Trophoblast cell (in vitro differentiated cells and primary cell): ENCODE data around the gene KLHL42.
"Not testable (repeated sequence)": the region's sequence is repeated elsewhere in the genome, so short reads cannot be mapped to it uniquely, and the experiment has no call there.

Experiments used
- DNase-seq, 2 donors: peaks; one replicate each; pipeline ENCODE4 v3.0.0-alpha.2; 2016
- H2AFZ ChIP-seq: 2 replicates; pipeline ENCODE4 v1.6.1; 2013; ENCODE audit warnings: low read length, moderate library complexity, mild to moderate bottlenecking; ENCODE audit not compliant: insufficient read depth, poor library complexity
- H2AK5ac ChIP-seq: 2 replicates; pipeline ENCODE4 v1.6.1; 2013; ENCODE audit warnings: mild to moderate bottlenecking, low read length
- H2BK120ac ChIP-seq: 2 replicates; pipeline ENCODE4 v1.6.1; 2013; ENCODE audit warnings: low read length, mild to moderate bottlenecking, moderate library complexity; ENCODE audit not compliant: insufficient read depth, poor library complexity
- H2BK12ac ChIP-seq: 2 replicates; pipeline ENCODE4 v1.6.1; 2013; ENCODE audit warnings: mild to moderate bottlenecking, low read length, moderate library complexity
- H2BK5ac ChIP-seq: 2 replicates; pipeline ENCODE4 v1.6.1; 2013; ENCODE audit warnings: low read length, low read depth, moderate library complexity, mild to moderate bottlenecking; ENCODE audit not compliant: poor library complexity
- H3K14ac ChIP-seq: 2 replicates; pipeline ENCODE4 v1.6.1; 2013; ENCODE audit warnings: mild to moderate bottlenecking, low read length
- H3K18ac ChIP-seq: 2 replicates; pipeline ENCODE4 v1.6.1; 2013; ENCODE audit warnings: mild to moderate bottlenecking, low read length
- H3K23ac ChIP-seq: 2 replicates; pipeline ENCODE4 v1.6.1; 2013; ENCODE audit warnings: low read length
- H3K27ac ChIP-seq: 2 replicates; pipeline ENCODE4 v1.5.1; 2013; ENCODE audit warnings: low read depth, mild to moderate bottlenecking, inconsistent platforms, low read length, moderate library complexity
- H3K27me3 ChIP-seq: 2 replicates; pipeline ENCODE4 v1.6.1; 2013; ENCODE audit warnings: inconsistent platforms, mild to moderate bottlenecking, low read length, moderate library complexity; ENCODE audit not compliant: insufficient read depth
- H3K36me3 ChIP-seq, 2 experiments: 1 replicate in 1 of 2; 2 replicates in 1 of 2; pipeline ENCODE4 v1.6.1; 2013; ENCODE audit warnings: low read length in 2 of 2, mild to moderate bottlenecking in 2 of 2, moderate library complexity in 1 of 2; ENCODE audit not compliant: insufficient read depth in 2 of 2, control insufficient read depth in 1 of 2
- H3K4ac ChIP-seq: 2 replicates; pipeline ENCODE4 v1.6.1; 2013; ENCODE audit warnings: low read depth, mild to moderate bottlenecking, low read length, moderate library complexity
- H3K4me1 ChIP-seq, 2 experiments: 1 replicate in 1 of 2; 2 replicates in 1 of 2; pipeline ENCODE4 v1.6.1; 2013; ENCODE audit warnings: low read length in 2 of 2, mild to moderate bottlenecking in 2 of 2, moderate library complexity in 1 of 2; ENCODE audit not compliant: insufficient read depth in 2 of 2, control insufficient read depth in 1 of 2
- H3K4me2 ChIP-seq: 2 replicates; pipeline ENCODE4 v1.6.1; 2013; ENCODE audit warnings: inconsistent platforms, mild to moderate bottlenecking, low read length, moderate library complexity
- H3K4me3 ChIP-seq: 2 replicates; pipeline ENCODE4 v1.5.1; 2013; ENCODE audit warnings: mild to moderate bottlenecking, low read depth, low read length, inconsistent platforms
- H3K79me1 ChIP-seq: one replicate; pipeline ENCODE4 v1.6.1; 2013; ENCODE audit warnings: low read length
- H3K79me2 ChIP-seq: 2 replicates; pipeline ENCODE4 v1.6.1; 2013; ENCODE audit warnings: low read length, mild to moderate bottlenecking; ENCODE audit not compliant: control insufficient read depth, insufficient read depth, poor library complexity
- H3K9ac ChIP-seq: 2 replicates; pipeline ENCODE4 v1.6.1; 2013; ENCODE audit warnings: mild to moderate bottlenecking, low read length
- H3K9me3 ChIP-seq: 2 replicates; pipeline ENCODE4 v1.6.1; 2013; ENCODE audit warnings: low read depth, mild to moderate bottlenecking, control low read depth, inconsistent platforms, low read length; ENCODE audit not compliant: insufficient read depth
- H4K12ac ChIP-seq: 2 replicates; pipeline ENCODE4 v1.6.1; 2013; ENCODE audit warnings: low read depth, mild to moderate bottlenecking, low read length, moderate library complexity
- H4K8ac ChIP-seq: 2 replicates; pipeline ENCODE4 v1.6.1; 2013; ENCODE audit warnings: low read depth, mild to moderate bottlenecking, low read length, moderate library complexity
- H4K91ac ChIP-seq: one replicate; pipeline ENCODE4 v1.6.1; 2013; ENCODE audit warnings: low read depth, mild to moderate bottlenecking, low read length, moderate library complexity
- WGBS: extraction: QIAGEN DNeasy Blood & Tissue Kit; methylation state at CpG from one replicate; pipeline ENCODE4 v1.1.7; 2013; ENCODE audit warnings: missing lambda C conversion rate; ENCODE audit not compliant: insufficient read length, insufficient coverage; ENCODE audit errors: extremely low coverage; 5-methylcytosine and 5-hydroxymethylcytosine counted together

The KLHL42 gene

GRCh38 chr12:27843714-27844245, 63.7 kb downstream of the KLHL42 start:
- Histone ChIP-seq H2AFZ (no peak overlapping the region), H2BK12ac (no peak overlapping the region), H3K4ac (no peak overlapping the region), H4K91ac (no peak overlapping the region), H4K12ac (no peak overlapping the region), H3K9me3 (no peaks in the 10 kb centered on the region), H2BK120ac (no peak overlapping the region), H4K8ac (no peak overlapping the region), H3K27ac (no peak overlapping the region), H3K36me3 (no peaks in the 10 kb centered on the region), H3K4me2 (no peak overlapping the region), H3K79me2 (no peaks in the 10 kb centered on the region), H3K79me1 (no peaks in the 10 kb centered on the region), H2AK5ac (no peak overlapping the region), H3K4me3 (no peak overlapping the region), H3K27me3 (no peaks in the 10 kb centered on the region), H3K23ac (no peak overlapping the region), H3K14ac (no peak overlapping the region), H3K4me1 (peaks cover 0 to 2% of the 10 kb centered on the region in 2 experiments), H3K18ac (no peak overlapping the region), H2BK5ac (no peak overlapping the region), H3K9ac (no peak overlapping the region)
- no CpG with 5 or more reads among the region's 8 CpGs for WGBS
- no peak for DNase-seq

DNA sequence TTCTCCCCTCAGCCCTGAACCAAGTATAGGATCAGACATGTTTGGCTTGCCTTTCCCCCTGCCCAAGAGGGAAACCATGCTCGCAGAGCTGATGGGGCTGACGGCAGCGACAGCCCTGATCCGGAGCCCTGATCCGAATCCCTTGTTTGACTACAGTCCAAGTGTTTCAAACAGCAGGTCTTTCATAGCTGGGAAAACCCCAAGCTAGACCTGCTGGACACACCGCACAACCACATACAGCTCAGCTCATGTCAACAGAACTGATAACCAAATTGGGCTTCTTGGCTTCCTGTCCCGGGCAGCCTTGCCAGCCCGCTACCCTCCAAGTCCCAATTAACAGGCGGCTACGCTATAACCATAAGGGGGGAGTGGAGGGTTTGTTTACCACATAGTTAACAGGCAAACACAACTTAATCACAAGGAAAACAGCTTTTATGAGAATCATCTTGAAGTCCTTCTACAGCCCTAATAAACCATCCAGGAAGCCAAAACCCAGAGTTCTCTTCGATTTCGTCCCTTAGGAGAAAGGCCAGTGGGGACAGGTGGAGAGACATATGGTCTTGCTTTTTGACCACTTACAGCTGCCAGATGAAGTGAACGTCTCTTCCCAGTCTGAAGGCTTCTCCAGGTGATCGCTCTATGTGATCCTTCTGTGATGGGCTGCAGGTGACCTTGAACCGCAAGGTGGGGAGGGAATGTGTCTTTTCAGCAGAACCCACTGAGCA, 64.5 kb downstream of the KLHL42 start:
- no peak overlapping the region for H4K8ac ChIP-seq
- H2BK120ac ChIP-seq = no peak overlapping the region
- no peaks in the 10 kb centered on the region for H3K9me3 ChIP-seq
- H3K9ac ChIP-seq = no peak overlapping the region
- H3K27ac ChIP-seq = no peak overlapping the region
- no peak overlapping the region for H3K14ac ChIP-seq
- no peaks in the 10 kb centered on the region for H3K79me1 ChIP-seq
- no CpG with 5 or more reads among the region's 15 CpGs for WGBS
- no peak overlapping the region for H2AK5ac ChIP-seq
- no peaks in the 10 kb centered on the region for H3K36me3 ChIP-seq
- H3K27me3 ChIP-seq = no peaks in the 10 kb centered on the region
- peaks cover 0 to 2% of the 10 kb centered on the region in 2 experiments for H3K4me1 ChIP-seq
- no peak overlapping the region for H2AFZ ChIP-seq
- H4K12ac ChIP-seq = no peak overlapping the region
- no peak overlapping the region for H3K4me3 ChIP-seq
- no peak for DNase-seq
- H4K91ac ChIP-seq = no peak overlapping the region
- no peak overlapping the region for H2BK12ac ChIP-seq
- no peak overlapping the region for H3K18ac ChIP-seq
- H3K79me2 ChIP-seq = no peaks in the 10 kb centered on the region
- H3K4me2 ChIP-seq = no peak overlapping the region
- H3K23ac ChIP-seq = no peak overlapping the region
- H2BK5ac ChIP-seq = no peak overlapping the region
- H3K4ac ChIP-seq = no peak overlapping the region

DNA sequence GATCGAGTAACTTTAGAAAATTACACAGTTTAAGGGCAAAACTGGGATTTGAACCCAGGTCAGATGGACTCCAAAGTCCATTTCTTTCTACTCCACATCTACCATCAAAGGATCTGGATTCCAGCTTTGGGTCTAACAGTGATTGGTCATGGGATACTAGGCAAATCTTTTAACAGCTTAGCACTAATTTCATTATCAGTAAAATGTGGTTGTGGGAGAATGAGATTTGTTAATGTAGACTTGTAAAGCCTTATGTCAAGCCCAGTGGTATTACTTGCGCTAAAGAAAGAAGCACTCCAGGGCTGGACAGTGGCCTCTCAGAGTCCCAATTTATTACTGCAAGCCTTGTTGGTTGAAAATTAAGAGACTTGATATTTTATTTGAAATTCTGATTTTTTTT, 65.2 kb downstream of the KLHL42 start:
- H4K91ac ChIP-seq = no peak overlapping the region
- H3K27me3 ChIP-seq = no peaks in the 10 kb centered on the region
- H3K9me3 ChIP-seq = no peaks in the 10 kb centered on the region

GRCh38 chr12:27845706-27846105, 65.7 kb downstream of the KLHL42 start:
- not testable (repeated sequence) for H3K27ac ChIP-seq, H3K9me3 ChIP-seq, H2AK5ac ChIP-seq, H3K23ac ChIP-seq, DNase-seq, H3K14ac ChIP-seq, H3K4ac ChIP-seq, H3K4me3 ChIP-seq, H3K27me3 ChIP-seq, H2BK120ac ChIP-seq, H3K36me3 ChIP-seq, H4K12ac ChIP-seq, H3K4me1 ChIP-seq, H3K18ac ChIP-seq, H2BK12ac ChIP-seq, H2BK5ac ChIP-seq, H3K4me2 ChIP-seq, H3K9ac ChIP-seq, H4K8ac ChIP-seq, H3K79me2 ChIP-seq, H4K91ac ChIP-seq, H2AFZ ChIP-seq, H3K79me1 ChIP-seq
- WGBS = no CpG with 5 or more reads among the region's 3 CpGs

More for the DNA sequence above, 65.2 kb downstream of the KLHL42 start:
- Histone ChIP-seq H3K18ac (no peak overlapping the region), H2AK5ac (no peak overlapping the region), H3K4me2 (no peak overlapping the region), H3K79me1 (no peaks in the 10 kb centered on the region), H3K4ac (no peak overlapping the region), H2BK12ac (no peak overlapping the region), H3K23ac (no peak overlapping the region), H3K36me3 (no peaks in the 10 kb centered on the region), H3K14ac (no peak overlapping the region), H3K4me3 (no peak overlapping the region), H3K27ac (no peak overlapping the region), H3K4me1 (peaks cover 0 to 2% of the 10 kb centered on the region in 2 experiments), H2AFZ (no peak overlapping the region), H2BK120ac (no peak overlapping the region), H3K9ac (no peak overlapping the region), H4K12ac (no peak overlapping the region), H4K8ac (no peak overlapping the region), H2BK5ac (no peak overlapping the region), H3K79me2 (no peaks in the 10 kb centered on the region)
- WGBS = no CpG with 5 or more reads among the region's 2 CpGs
- no peak for DNase-seq
